HG03139 (cell line): ENCODE data around the gene TSC22D2.
"Not testable (repeated sequence)": the region's sequence is repeated elsewhere in the genome, so short reads cannot be mapped to it uniquely, and the experiment has no call there.

Experiments used
- ATAC-seq: cut with Tn5 transposase; IDR thresholded peaks from one replicate; pipeline ENCODE4 v1.9.1; 2021; ENCODE audit not compliant: unreplicated experiment

TSC22D2 gene

GRCh38 chr3:150479370-150479769, 71.3 kb downstream of the TSC22D2 start:
- ATAC-seq: no peak

DNA sequence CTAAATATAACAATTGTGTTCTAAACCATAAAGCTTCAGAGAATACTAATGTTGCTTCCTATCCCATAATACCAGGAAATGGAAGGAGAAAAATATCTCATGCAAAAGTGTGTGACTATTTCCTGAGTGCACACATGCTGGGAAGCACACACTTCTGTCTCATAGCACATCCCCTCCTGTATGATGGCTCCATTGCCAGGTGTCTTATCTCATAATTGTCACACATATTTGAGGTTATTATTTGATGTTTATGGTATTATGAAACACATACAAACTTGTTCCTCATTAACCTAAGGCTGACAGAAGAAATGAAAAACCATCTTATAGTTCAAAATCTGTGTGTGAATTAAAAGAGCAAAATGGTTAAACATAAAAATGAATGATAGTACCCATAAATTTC, 72.8 kb downstream of the TSC22D2 start:
- no peak for ATAC-seq

- no peak for ATAC-seq
Observed at GRCh38 chr3:150483226-150483625, 75.1 kb downstream of the TSC22D2 start.

DNA sequence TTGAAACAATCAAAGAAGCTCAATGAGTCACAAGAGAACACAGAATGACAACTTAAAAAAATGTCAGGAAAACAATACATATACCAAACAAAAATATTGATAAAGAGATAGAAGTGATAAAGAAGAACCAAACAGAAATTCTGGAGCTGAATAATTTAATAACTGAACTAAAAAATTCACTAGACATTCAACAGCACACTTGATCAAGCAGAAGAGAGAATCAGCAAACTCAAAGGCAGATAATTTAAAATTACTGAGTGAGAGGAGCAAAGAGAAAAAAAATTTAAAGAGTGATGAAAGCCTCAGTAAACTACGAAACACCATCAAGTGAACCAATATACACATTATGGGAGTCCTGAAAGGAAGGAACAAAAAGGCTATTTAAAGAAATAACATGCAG, 76.3 kb downstream of the TSC22D2 start:
- no peak for ATAC-seq

DNA sequence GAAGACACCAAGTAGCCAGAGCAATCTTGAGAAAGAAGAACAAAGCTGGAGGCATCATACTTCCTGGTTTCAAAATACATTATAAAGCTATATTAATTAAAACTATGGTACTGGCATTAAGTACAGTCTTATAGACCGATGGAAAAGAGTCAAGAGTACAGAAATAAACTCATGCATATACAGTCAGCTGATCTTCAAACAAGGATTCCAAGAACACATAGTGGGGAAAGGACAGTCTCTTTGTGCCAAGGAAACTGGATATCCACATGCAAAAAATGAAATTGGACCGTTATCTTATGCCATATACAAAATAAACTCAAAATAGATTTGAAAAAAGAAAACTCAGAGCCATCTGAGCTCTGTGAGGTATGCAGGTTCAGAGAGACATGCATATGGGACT, 80.8 kb downstream of the TSC22D2 start:
- ATAC-seq: no peak

DNA sequence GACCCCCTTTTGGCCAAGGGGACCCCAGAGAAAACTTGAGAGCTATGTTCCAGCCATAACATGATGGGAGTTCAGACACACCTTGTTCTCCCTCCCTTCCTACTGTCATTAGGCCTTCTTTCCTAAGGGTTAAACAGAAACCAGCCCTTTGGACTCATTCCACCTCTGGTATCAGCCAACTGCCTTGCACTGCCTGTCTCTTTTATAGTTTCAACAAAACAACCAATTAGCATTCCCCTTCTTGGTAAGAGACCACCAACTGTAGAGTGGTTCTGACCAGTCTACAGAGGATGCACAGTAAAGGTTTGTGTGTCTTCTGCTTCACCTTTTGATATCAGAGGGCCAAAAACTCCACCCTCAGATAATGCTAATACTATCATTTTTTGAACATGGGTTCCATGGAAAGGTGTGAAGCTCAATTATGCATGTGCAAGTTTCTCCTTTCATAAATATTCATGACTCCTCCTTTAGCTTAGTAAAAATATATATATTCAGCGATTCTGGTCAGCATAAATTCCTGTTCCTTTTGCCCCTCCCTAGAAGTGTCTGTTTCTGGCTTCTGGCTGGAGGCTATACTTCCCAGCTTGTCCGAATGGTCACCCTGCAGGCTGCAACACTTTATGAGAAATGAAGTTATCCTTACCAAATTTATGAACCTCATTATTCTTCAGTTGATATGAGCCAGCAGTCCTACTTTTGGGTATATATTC, 82.3 kb downstream of the TSC22D2 start:
- no peak for ATAC-seq

- no peak for ATAC-seq
Observed at GRCh38 chr3:150494411-150494977, 86.4 kb downstream of the TSC22D2 start.

- ATAC-seq: no peak
Observed at GRCh38 chr3:150495149-150495548, 87.1 kb downstream of the TSC22D2 start.

DNA sequence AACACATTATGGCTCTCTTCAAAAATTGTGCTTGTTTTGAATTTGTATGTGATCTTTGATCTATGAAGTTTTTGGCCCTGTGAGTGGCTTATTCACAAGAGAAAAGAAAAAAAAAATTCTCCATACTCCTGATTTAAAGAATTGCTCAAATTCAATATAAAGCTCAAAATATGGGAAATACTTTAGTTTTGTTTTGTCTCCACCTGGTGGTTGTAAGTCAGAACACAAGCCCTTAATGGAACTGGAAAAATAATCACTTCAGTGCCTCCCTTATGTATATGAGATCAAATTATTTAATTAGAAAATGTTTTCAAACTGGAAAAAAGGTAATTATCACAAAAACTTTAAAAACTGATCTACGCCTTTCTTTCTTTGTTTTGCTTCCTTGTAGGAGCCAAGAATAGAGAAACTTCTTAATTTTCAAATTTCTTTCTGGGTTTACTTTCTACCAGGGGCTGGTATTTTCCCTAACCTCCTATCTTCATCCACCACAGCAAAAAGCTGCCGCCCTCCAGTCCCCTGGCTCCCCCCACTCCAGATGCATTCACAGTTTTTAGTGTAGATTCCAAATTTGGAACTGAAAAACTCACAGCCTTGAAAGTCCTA, 87.6 kb downstream of the TSC22D2 start:
- no peak for ATAC-seq

- ATAC-seq: no peak
Observed at GRCh38 chr3:150497956-150498355, 89.9 kb downstream of the TSC22D2 start.

- not testable (repeated sequence) for ATAC-seq
Observed at GRCh38 chr3:150500960-150501359, 92.9 kb downstream of the TSC22D2 start.

- no peak for ATAC-seq
Observed at GRCh38 chr3:150503402-150504099, 95.5 kb downstream of the TSC22D2 start.

DNA sequence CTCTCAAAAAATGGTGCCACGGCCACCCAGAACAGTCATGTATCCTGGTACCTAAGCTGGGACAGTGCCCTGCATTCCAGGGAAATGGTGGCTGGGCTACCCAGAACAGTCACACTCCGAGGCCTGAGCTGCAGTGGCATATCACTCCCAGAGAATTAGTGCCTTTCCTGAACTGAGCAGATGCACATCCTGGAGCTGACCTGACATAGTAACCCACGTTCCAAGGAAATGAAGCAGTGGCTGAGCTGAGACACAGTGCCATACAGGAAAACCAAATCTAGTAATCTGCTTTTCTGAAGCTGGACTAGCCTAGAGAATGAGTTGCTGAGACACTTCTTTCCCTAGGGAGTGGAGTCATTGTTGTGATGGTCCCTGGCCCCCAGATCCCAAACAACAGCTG, 96.4 kb downstream of the TSC22D2 start:
- no peak for ATAC-seq

DNA sequence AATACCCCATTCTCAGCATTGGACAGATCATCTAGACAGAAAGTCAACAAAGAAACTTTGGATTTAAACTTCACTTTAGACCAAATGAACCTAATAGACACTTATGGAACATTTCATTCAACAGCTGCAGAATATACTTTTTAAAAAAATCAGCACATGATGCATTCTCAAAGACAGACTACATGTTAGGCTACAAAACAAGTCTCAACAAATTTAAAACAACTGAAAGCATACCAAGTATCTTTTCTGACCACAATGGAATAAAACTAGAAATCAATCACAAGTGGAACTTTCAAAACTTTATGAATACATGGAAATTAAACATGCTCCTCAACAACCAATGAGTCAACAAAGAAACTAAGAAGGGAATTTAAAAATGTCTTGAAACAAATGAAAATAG, 100.3 kb downstream of the TSC22D2 start:
- ATAC-seq: no peak

- no peak for ATAC-seq
Observed at GRCh38 chr3:150509780-150510179, 101.7 kb downstream of the TSC22D2 start.

DNA sequence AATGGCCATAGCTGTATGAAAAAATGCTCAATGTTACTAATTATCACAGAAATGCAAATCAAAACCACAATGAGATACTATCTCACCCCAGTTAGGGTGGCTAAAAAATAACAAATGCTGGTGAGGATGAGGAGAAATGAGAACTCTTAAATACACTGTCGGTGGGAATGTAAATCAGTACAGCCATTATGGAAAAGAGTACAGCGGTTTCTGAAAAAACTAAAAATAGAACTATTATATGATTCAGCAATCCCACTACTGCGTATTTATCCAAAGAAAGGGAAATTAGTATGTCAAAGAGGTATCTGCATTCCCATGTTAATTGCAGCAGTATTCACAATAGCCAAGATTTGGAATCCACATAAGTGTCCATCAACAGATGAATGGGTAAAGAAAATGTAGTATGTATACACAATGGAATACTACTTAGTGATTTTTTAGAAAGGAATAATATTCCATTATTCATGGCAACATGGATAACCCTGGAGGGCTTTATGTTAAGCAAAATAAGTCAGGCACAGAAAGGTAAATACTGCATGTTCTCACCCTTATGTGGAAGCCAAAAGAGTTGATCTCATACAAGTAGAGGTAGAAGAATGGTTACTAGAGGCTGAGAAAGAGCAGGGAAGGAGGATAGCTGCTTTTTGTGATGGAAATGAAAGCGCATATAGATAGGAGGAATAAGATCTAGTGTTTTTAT, 103.2 kb downstream of the TSC22D2 start:
- ATAC-seq: no peak

- no peak for ATAC-seq
Observed at GRCh38 chr3:150515210-150515609, 107.1 kb downstream of the TSC22D2 start.
